ENCODE results near the gene ANTXR1.
A peak's percentile ranks its signal among the peaks of the same experiment; 100 is the strongest.

The ANTXR1 gene

DNA sequence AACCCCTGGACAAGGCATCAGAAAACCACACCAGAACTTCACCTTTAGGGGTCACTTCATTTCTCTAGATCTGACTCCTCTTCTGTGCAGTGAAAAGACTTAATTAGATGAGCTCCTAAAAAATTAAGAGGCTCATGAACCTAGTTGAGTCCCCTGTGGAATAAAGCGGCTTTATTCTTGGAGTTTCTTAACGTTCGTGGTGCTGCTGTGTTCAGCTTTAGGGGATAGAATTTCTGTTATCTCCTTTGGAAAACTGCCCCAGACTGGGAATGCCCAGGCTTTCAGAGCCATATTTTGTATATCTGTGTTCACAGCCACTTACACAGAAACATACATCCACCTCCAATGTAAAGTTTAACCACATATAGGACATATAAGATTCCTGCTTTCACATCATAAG is 165.8 kb downstream of the ANTXR1 start:
- Histone ChIP-seq H3K36me3 (ENCODE audit: control insufficient read depth in 4 of 4, insufficient read depth in 4 of 4, low read length in 3 of 4) (no peaks in the 10 kb centered on the region), H3K4me3 (ENCODE audit: control insufficient read depth in 1 of 7, extremely low read depth in 1 of 7, insufficient read depth in 4 of 7, low read depth in 2 of 7, low read length in 6 of 7) (no peak overlapping the region), H3K27me3 (replicated peaks in 2 of 5; ENCODE audit: control insufficient read depth in 4 of 5, insufficient read depth in 5 of 5, low read length in 4 of 5) (no peaks in the 10 kb centered on the region), H3K4me1 (ENCODE audit: control extremely low read depth in 1 of 4, control insufficient read depth in 4 of 4, insufficient read depth in 4 of 4, low read length in 3 of 4) (peaks cover 12 to 20% (median 17%) of the 10 kb centered on the region in 4 experiments), H3K27ac (ENCODE audit: insufficient read depth in 1 of 2, low read depth in 1 of 2, low read length in 2 of 2, poor library complexity in 1 of 2, severe bottlenecking in 2 of 2) (no peak overlapping the region), H3K9me3 (ENCODE audit: control extremely low read depth in 1 of 5, control insufficient read depth in 4 of 5, insufficient read depth in 2 of 5, low read depth in 1 of 5, low read length in 4 of 5) (no peaks in the 10 kb centered on the region)
- ChIA-PET CTCF (interaction anchor here (1.0 kb wide), 1 partner anchor 36 kb away, joined by 3 read pairs; no protein-coding TSS in a partner anchor), POLR2A (interaction anchor here (0.6 kb wide), 1 partner anchor 144 kb away, joined by 8 read pairs; no protein-coding TSS in a partner anchor)
- no peak for DNase-seq
- 100% methylated on average over 3 of the region's 3 CpGs for WGBS (ENCODE audit: insufficient coverage)

DNA sequence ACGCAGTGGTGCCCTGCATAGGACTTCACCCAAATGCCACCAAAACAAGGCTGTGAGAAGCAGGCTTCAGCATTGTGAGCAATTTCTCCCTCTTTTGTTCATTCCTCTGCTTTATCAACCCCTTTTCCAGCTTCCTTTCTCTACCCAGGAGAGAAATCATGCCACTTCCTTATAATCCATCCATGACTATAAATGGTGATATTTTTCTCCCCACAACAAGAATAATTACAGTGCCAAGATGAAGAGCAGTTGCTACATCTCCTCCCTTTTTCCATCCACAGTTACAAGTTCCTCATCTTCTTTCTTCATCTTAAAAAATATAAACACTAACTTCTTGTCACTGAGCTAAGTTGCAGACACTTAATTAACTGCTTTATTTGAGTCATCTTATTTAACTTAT is 167.2 kb downstream of the ANTXR1 start:
- Histone ChIP-seq H3K36me3 (ENCODE audit: control insufficient read depth in 4 of 4, insufficient read depth in 4 of 4, low read length in 3 of 4) (no peaks in the 10 kb centered on the region), H3K4me1 (ENCODE audit: control extremely low read depth in 1 of 4, control insufficient read depth in 4 of 4, insufficient read depth in 4 of 4, low read length in 3 of 4) (peaks cover 12 to 20% (median 17%) of the 10 kb centered on the region in 4 experiments), H3K4me3 (ENCODE audit: control insufficient read depth in 1 of 7, extremely low read depth in 1 of 7, insufficient read depth in 4 of 7, low read depth in 2 of 7, low read length in 6 of 7) (no peak overlapping the region), H3K9me3 (ENCODE audit: control extremely low read depth in 1 of 5, control insufficient read depth in 4 of 5, insufficient read depth in 2 of 5, low read depth in 1 of 5, low read length in 4 of 5) (no peaks in the 10 kb centered on the region), H3K27ac (ENCODE audit: insufficient read depth in 1 of 2, low read depth in 1 of 2, low read length in 2 of 2, poor library complexity in 1 of 2, severe bottlenecking in 2 of 2) (no peak overlapping the region), H3K27me3 (replicated peaks in 2 of 5; ENCODE audit: control insufficient read depth in 4 of 5, insufficient read depth in 5 of 5, low read length in 4 of 5) (no peaks in the 10 kb centered on the region)
- CTCF ChIA-PET: interaction anchor here (1.2 kb wide), 1 partner anchor 1429 kb away, joined by 3 read pairs; no protein-coding TSS in a partner anchor
- POLR2A ChIA-PET: no interaction called here
- WGBS (ENCODE audit: insufficient coverage): no CpG with 5 or more reads among the region's 1 CpG
- DNase-seq: no peak

DNA sequence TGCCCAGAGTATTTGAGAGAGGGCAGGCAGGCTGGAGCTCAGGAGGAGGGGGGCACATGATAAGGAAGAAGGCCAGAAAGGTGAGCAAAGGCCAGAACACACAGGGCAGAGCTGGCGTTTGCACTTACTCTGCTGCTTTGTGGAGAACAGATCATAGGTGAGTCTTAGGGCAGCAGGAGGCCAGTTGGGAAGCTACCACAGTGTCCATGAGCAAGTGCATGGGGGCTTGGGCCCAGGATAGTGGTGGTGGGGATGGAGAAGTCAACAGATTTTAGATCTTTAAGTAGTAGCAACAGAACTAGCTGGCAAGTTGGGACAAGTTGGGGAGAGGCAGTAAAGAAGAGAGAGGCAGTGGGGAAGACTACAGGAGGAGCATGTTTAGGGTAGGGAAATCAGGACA is 168.0 kb downstream of the ANTXR1 start:
- no peak for DNase-seq
- no peaks in the 10 kb centered on the region for H3K9me3 ChIP-seq (ENCODE audit: control extremely low read depth in 1 of 5, control insufficient read depth in 4 of 5, insufficient read depth in 2 of 5, low read depth in 1 of 5, low read length in 4 of 5)
- ChIA-PET CTCF (interaction anchor here (1.2 to 1.3 kb wide), 2 partner anchors 10 to 1428 kb away, joined by 3 read pairs; no protein-coding TSS in a partner anchor), POLR2A (no interaction called here)
- H3K27ac ChIP-seq (ENCODE audit: insufficient read depth in 1 of 2, low read depth in 1 of 2, low read length in 2 of 2, poor library complexity in 1 of 2, severe bottlenecking in 2 of 2): no peak overlapping the region
- peaks cover 12 to 20% (median 17%) of the 10 kb centered on the region in 4 experiments for H3K4me1 ChIP-seq (ENCODE audit: control extremely low read depth in 1 of 4, control insufficient read depth in 4 of 4, insufficient read depth in 4 of 4, low read length in 3 of 4)
- 100% methylated on average over 1 of the region's 1 CpG for WGBS (ENCODE audit: insufficient coverage)
- H3K4me3 ChIP-seq (ENCODE audit: control insufficient read depth in 1 of 7, extremely low read depth in 1 of 7, insufficient read depth in 4 of 7, low read depth in 2 of 7, low read length in 6 of 7): no peak overlapping the region
- H3K27me3 ChIP-seq (replicated peaks in 2 of 5; ENCODE audit: control insufficient read depth in 4 of 5, insufficient read depth in 5 of 5, low read length in 4 of 5): peaks cover 0 to 1% (median 0%) of the 10 kb centered on the region in 5 experiments
- H3K36me3 ChIP-seq (ENCODE audit: control insufficient read depth in 4 of 4, insufficient read depth in 4 of 4, low read length in 3 of 4): no peaks in the 10 kb centered on the region

DNA sequence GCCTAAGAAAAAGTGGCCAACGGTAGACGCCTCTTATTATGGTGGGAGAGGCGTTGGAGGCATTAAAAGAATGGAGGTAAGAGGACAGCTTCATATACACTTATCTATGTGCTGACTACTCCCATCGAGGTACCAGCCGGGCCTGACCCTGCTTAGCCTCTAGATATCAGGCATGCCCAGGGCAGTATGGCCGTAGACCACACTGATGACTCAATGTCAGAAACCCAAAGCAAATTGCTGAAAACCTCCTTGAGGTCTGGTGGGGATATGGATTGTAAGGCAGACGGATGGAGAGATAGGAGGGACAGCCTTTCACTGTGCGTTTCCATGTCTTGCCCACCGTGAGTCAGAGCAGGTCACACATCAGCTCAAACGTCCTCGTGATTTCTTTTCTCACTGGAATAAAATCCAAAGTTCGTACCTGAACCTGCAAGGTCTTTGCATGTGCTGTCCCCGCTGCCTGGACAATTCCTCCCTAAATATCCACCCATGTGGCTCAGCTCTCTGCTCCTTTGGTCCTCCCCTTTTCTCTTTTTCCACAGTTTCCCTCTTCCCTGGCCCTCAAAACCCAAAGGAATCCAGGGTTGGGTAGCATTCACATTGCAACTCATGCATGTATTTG is 168.9 kb downstream of the ANTXR1 start:
- H3K27ac ChIP-seq (ENCODE audit: insufficient read depth in 1 of 2, low read depth in 1 of 2, low read length in 2 of 2, poor library complexity in 1 of 2, severe bottlenecking in 2 of 2): no peak overlapping the region
- 94% methylated on average over 11 of the region's 13 CpGs for WGBS (ENCODE audit: insufficient coverage)
- ChIA-PET POLR2A (no interaction called here), CTCF (interaction anchor here (1.3 kb wide), 1 partner anchor 9 kb away, joined by 3 read pairs; no protein-coding TSS in a partner anchor)
- H3K9me3 ChIP-seq (ENCODE audit: control extremely low read depth in 1 of 5, control insufficient read depth in 4 of 5, insufficient read depth in 2 of 5, low read depth in 1 of 5, low read length in 4 of 5): no peaks in the 10 kb centered on the region
- peaks cover 10 to 17% (median 14%) of the 10 kb centered on the region in 4 experiments for H3K4me1 ChIP-seq (ENCODE audit: control extremely low read depth in 1 of 4, control insufficient read depth in 4 of 4, insufficient read depth in 4 of 4, low read length in 3 of 4)
- H3K36me3 ChIP-seq (ENCODE audit: control insufficient read depth in 4 of 4, insufficient read depth in 4 of 4, low read length in 3 of 4): no peaks in the 10 kb centered on the region
- peak in 2 of 3 donors; percentile 19 to 26 for DNase-seq
- H3K4me3 ChIP-seq (ENCODE audit: control insufficient read depth in 1 of 7, extremely low read depth in 1 of 7, insufficient read depth in 4 of 7, low read depth in 2 of 7, low read length in 6 of 7): no peak overlapping the region
- peaks cover 0 to 5% (median 2%) of the 10 kb centered on the region in 5 experiments for H3K27me3 ChIP-seq (replicated peaks in 2 of 5; ENCODE audit: control insufficient read depth in 4 of 5, insufficient read depth in 5 of 5, low read length in 4 of 5)

DNA sequence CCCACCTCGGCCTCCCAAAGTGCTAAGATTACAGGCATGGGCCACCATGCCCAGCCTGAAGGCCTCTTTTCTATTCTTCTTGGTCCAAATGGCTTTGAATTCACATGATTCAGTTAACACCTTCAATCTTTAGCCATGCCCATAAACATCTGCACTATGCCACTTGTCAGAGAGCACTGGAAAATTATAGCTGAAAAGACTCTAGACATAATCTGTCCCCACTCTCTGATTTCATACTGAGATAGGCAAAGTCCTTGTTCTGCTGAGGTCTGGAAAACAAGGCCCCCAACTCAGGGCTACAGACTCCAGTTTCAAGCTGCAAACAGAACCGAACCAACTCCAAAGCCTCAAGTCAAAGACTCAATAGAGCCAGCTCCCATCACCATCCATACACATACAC is 170.7 kb downstream of the ANTXR1 start:
- no peak overlapping the region for H3K27ac ChIP-seq (ENCODE audit: insufficient read depth in 1 of 2, low read depth in 1 of 2, low read length in 2 of 2, poor library complexity in 1 of 2, severe bottlenecking in 2 of 2)
- no peaks in the 10 kb centered on the region for H3K36me3 ChIP-seq (ENCODE audit: control insufficient read depth in 4 of 4, insufficient read depth in 4 of 4, low read length in 3 of 4)
- no peak overlapping the region for H3K4me3 ChIP-seq (ENCODE audit: control insufficient read depth in 1 of 7, extremely low read depth in 1 of 7, insufficient read depth in 4 of 7, low read depth in 2 of 7, low read length in 6 of 7)
- WGBS (ENCODE audit: insufficient coverage): 100% methylated on average over 2 of the region's 2 CpGs
- DNase-seq: no peak
- peaks cover 0 to 4% (median 0%) of the 10 kb centered on the region in 4 experiments for H3K4me1 ChIP-seq (ENCODE audit: control extremely low read depth in 1 of 4, control insufficient read depth in 4 of 4, insufficient read depth in 4 of 4, low read length in 3 of 4)
- CTCF ChIA-PET: interaction anchor here (0.7 to 1.2 kb wide), 2 partner anchors 11 to 12 kb away, joined by 3 read pairs; no protein-coding TSS in a partner anchor
- POLR2A ChIA-PET: no interaction called here
- H3K9me3 ChIP-seq (ENCODE audit: control extremely low read depth in 1 of 5, control insufficient read depth in 4 of 5, insufficient read depth in 2 of 5, low read depth in 1 of 5, low read length in 4 of 5): no peaks in the 10 kb centered on the region
- peaks cover 0 to 5% (median 2%) of the 10 kb centered on the region in 5 experiments for H3K27me3 ChIP-seq (replicated peaks in 2 of 5; ENCODE audit: control insufficient read depth in 4 of 5, insufficient read depth in 5 of 5, low read length in 4 of 5)

DNA sequence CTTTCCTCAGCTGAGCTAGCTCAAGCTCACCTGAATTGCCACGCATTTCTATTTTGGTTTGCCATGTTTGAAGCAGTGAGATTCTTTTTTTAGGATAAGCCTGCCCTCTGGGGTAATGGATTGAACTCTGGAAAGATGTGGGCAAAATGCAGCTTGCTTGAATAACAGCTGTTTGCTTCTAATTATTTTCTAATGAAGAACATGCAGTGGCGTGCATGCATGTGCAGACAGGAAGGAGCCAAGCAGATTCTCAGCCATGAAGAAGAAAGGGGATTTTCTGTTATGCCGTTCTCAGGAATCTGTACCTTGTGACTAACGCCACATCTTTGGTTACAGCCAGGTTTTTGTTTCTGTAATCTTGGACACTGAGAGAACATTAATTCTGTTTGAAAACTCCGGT is 171.2 kb downstream of the ANTXR1 start:
- POLR2A ChIA-PET: no interaction called here
- Histone ChIP-seq H3K4me3 (ENCODE audit: control insufficient read depth in 1 of 7, extremely low read depth in 1 of 7, insufficient read depth in 4 of 7, low read depth in 2 of 7, low read length in 6 of 7) (no peak overlapping the region), H3K36me3 (ENCODE audit: control insufficient read depth in 4 of 4, insufficient read depth in 4 of 4, low read length in 3 of 4) (no peaks in the 10 kb centered on the region), H3K4me1 (ENCODE audit: control extremely low read depth in 1 of 4, control insufficient read depth in 4 of 4, insufficient read depth in 4 of 4, low read length in 3 of 4) (peaks cover 0 to 4% (median 0%) of the 10 kb centered on the region in 4 experiments), H3K9me3 (ENCODE audit: control extremely low read depth in 1 of 5, control insufficient read depth in 4 of 5, insufficient read depth in 2 of 5, low read depth in 1 of 5, low read length in 4 of 5) (no peaks in the 10 kb centered on the region), H3K27ac (ENCODE audit: insufficient read depth in 1 of 2, low read depth in 1 of 2, low read length in 2 of 2, poor library complexity in 1 of 2, severe bottlenecking in 2 of 2) (no peak overlapping the region), H3K27me3 (replicated peaks in 2 of 5; ENCODE audit: control insufficient read depth in 4 of 5, insufficient read depth in 5 of 5, low read length in 4 of 5) (peaks cover 0 to 5% (median 2%) of the 10 kb centered on the region in 5 experiments)
- 96% methylated on average over 4 of the region's 5 CpGs for WGBS (ENCODE audit: insufficient coverage)
- no peak for DNase-seq
- CTCF ChIA-PET: interaction anchor here (0.7 to 1.2 kb wide), 2 partner anchors 11 to 12 kb away, joined by 3 read pairs; no protein-coding TSS in a partner anchor

DNA sequence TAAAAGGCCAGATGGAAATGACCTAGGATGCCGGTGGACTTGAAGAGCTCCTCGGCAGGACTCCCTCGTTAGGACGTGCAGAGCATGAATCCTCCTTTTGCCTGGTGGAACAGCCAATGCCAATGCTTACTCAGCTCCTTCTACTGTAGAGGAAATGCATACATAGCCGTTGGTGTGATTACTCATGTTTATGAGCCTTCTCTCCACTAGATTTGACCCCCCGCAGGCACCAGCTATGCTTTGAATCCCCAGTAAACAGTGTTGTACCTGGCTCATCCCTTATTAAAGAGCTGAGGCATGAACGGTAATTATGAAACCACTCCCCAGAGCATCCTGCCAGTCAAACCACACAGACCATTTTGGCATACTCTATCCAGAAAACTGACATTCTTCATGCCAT is 172.8 kb downstream of the ANTXR1 start:
- Histone ChIP-seq H3K27ac (ENCODE audit: insufficient read depth in 1 of 2, low read depth in 1 of 2, low read length in 2 of 2, poor library complexity in 1 of 2, severe bottlenecking in 2 of 2) (no peak overlapping the region), H3K4me1 (ENCODE audit: control extremely low read depth in 1 of 4, control insufficient read depth in 4 of 4, insufficient read depth in 4 of 4, low read length in 3 of 4) (no peaks in the 10 kb centered on the region), H3K27me3 (replicated peaks in 2 of 5; ENCODE audit: control insufficient read depth in 4 of 5, insufficient read depth in 5 of 5, low read length in 4 of 5) (peaks cover 0 to 5% (median 2%) of the 10 kb centered on the region in 5 experiments), H3K36me3 (ENCODE audit: control insufficient read depth in 4 of 4, insufficient read depth in 4 of 4, low read length in 3 of 4) (no peaks in the 10 kb centered on the region), H3K9me3 (ENCODE audit: control extremely low read depth in 1 of 5, control insufficient read depth in 4 of 5, insufficient read depth in 2 of 5, low read depth in 1 of 5, low read length in 4 of 5) (no peaks in the 10 kb centered on the region), H3K4me3 (ENCODE audit: control insufficient read depth in 1 of 7, extremely low read depth in 1 of 7, insufficient read depth in 4 of 7, low read depth in 2 of 7, low read length in 6 of 7) (no peak overlapping the region)
- POLR2A ChIA-PET: no interaction called here
- 85% methylated on average over 6 of the region's 7 CpGs for WGBS (ENCODE audit: insufficient coverage)
- DNase-seq: no peak
- CTCF ChIA-PET: interaction anchor here (3.4 kb wide), 1 partner anchor 12 kb away, joined by 10 read pairs; no protein-coding TSS in a partner anchor

Measured in common myeloid progenitor, CD34-positive (primary cell).